IPS-NIHi7 (cell line): ENCODE measurements around the gene GFOD1.

Source experiments
- DNase-seq: peaks from one replicate; pipeline ENCODE4 v3.0.0; 2012; ENCODE audit warnings: mixed read lengths; ENCODE audit errors: extremely low spot score

GFOD1 gene

GRCh38 chr6:13319891-13320564, 167.4 kb downstream of the GFOD1 start:
- DNase-seq: no peak

DNA sequence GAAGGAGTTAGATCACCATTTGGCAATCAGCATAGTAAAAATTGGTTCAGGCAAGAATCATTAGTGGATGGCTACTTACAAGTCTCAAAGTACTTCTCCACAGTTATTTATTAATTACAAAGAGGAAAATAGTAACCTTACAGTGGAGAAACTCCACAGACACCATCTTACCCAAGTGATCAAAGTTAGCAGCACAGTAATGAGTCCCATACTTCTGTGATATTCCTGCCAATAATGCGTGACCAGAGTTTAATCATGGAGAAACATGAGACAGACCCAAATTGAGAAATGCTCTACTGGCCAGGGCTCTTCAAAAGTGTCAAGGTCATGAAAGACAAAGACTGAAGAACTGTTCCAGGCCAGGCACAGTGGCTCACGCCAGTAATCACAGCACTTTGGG, 168.6 kb downstream of the GFOD1 start:
- no peak for DNase-seq

- DNase-seq: no peak
These were observed 171.5 kb downstream of the GFOD1 start for GRCh38 chr6:13315896-13316295.

DNA sequence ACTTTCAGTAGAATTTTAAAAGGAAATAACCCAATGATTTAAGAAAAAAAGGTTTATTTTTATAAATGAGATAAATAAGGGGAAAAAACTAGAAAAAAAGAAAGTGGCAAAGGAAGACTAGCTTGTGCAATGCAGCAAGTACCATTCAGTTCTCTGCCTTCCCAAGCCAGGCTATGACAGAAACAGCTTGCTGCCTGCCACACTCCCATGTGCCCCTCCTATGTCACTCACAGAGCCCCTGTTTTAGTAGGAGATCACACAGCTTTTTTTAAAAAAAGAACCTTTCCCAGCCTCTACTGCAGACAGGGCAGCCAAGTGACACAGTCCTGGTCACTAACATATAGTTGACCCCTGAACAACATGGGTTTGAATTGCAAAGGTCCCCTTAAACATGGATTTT, 172.6 kb downstream of the GFOD1 start:
- DNase-seq: no peak

GRCh38 chr6:13311155-13311554, 176.2 kb downstream of the GFOD1 start:
- no peak for DNase-seq

DNA sequence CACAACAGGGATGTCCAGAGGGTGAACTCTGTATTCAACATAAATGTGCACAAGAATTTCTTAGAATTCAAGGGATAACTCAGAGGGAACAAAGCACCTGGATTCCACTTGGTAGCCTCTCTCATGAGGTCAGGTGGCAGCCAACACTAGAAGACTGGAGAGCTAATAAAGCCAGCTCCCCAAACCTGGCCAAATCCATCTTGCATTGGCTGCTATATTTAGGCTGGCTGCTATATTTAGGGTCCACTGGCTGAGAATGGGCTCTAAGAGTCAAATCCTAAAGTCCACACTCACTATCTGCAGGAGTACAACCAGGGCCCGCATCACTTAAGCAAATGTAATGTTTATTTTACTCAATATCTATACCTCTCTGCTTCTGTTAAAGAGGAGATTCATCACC, 179.1 kb downstream of the GFOD1 start:
- DNase-seq: no peak
